Measurements from ENCODE around the gene SLC25A38. TPM values are rescaled to one million over a fixed set of nuclear protein-coding genes. Genes with fewer than 3 reads are reported as not detected.
"Not testable (repeated sequence)": the region's sequence is repeated elsewhere in the genome, so short reads cannot be mapped to it uniquely, and the experiment has no call there.

Gene SLC25A38
- total and polyA plus RNA-seq, 11 donors, result 13.6 to 34.8 (median 20.9) TPM

DNA sequence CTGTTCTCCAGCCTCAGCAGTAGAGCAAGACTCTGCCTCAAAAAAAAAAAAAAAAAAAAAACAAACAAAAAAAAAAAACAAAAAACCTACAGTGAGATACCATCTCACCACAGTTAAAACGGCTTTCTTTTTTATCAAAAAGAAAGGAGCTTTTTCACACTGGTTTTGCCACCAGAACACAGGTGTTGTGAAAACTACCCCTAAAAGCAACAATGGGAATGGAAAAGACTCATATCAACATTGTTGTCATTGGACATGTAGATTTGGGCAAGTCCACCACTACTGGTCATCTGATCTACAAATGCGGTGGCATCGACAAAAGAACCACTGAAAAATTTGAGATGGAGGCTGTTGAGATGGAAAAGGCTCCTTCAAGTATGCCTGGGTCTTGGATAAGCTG lies 24.8 kb upstream of the SLC25A38 start:
- H3K4me3 ChIP-seq, result no peak overlapping the region
- WGBS, 4 donors, result 76 to 87% (median 85%) methylated on average over 3 of the region's 3 CpGs
- peaks cover 0 to 17% (median 0%) of the 10 kb centered on the region in 9 donors for H3K27me3 ChIP-seq
- H3K9me3 ChIP-seq, result no peaks in the 10 kb centered on the region
- no peak overlapping the region for H3K27ac ChIP-seq
- ATAC-seq (no peak), DNase-seq (no peak)
- intact Hi-C loops (cut with DNase I), result no loop called here
- TF ChIP-seq, protein P1, sequence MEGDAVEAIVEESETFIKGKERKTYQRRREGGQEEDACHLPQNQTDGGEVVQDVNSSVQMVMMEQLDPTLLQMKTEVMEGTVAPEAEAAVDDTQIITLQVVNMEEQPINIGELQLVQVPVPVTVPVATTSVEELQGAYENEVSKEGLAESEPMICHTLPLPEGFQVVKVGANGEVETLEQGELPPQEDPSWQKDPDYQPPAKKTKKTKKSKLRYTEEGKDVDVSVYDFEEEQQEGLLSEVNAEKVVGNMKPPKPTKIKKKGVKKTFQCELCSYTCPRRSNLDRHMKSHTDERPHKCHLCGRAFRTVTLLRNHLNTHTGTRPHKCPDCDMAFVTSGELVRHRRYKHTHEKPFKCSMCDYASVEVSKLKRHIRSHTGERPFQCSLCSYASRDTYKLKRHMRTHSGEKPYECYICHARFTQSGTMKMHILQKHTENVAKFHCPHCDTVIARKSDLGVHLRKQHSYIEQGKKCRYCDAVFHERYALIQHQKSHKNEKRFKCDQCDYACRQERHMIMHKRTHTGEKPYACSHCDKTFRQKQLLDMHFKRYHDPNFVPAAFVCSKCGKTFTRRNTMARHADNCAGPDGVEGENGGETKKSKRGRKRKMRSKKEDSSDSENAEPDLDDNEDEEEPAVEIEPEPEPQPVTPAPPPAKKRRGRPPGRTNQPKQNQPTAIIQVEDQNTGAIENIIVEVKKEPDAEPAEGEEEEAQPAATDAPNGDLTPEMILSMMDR (IDR thresholded peaks at IDR 0.05), result no peak
- peaks cover 0 to 13% (median 1%) of the 10 kb centered on the region in 12 donors for H3K4me1 ChIP-seq
- no peaks in the 10 kb centered on the region for H3K36me3 ChIP-seq

DNA sequence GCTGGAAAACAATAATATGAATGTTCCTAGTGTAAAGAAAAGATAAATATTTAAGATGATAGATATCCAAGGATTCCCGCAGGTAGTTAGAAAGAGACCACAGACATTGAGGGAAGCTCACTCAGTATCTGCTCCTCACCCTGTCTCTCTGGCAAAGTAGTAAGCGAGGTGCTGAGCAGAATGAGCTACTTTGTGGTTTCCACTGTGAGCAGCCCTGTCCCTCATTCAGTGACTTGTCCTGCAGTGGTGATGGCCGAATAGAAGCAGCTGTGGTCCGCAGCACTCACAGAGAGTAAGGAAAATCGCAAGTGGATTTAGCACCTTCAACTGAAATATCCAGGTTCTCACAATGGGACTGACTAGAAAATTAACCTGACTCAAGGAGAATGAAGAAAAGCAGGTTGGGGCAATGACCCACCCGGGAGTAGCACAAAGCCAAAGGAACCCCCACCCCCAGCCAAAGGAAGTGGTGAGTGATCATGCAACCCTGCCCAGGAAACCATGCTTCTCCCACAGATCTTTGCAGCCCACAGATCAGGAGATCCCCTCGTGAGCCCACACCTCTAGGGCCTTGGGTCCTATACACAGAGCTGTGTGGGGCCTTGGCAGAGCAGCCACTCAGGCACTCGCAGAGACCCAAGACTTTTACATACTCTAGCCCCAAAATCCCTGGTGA lies 21.8 kb upstream of the SLC25A38 start:
- intact Hi-C loops (cut with DNase I), result no loop called here
- H3K4me1 ChIP-seq, result peaks cover 0 to 13% (median 1%) of the 10 kb centered on the region in 12 donors
- no peak for TF ChIP-seq POLR2A (IDR thresholded peaks at IDR 0.05)
- TF ChIP-seq, protein P1 (IDR thresholded peaks at IDR 0.05), result no peak
- DNase-seq (no peak), ATAC-seq (peak in 2 of 4 donors; percentile 18 to 34)
- no peak overlapping the region for H3K27ac ChIP-seq
- no peaks in the 10 kb centered on the region for H3K9me3 ChIP-seq
- H3K36me3 ChIP-seq, result no peaks in the 10 kb centered on the region
- WGBS, 4 donors, result 72 to 79% (median 75%) methylated on average over 7 to 8 of the region's 8 CpGs
- H3K27me3 ChIP-seq, result no peaks in the 10 kb centered on the region
- H3K4me3 ChIP-seq, result no peak overlapping the region

DNA sequence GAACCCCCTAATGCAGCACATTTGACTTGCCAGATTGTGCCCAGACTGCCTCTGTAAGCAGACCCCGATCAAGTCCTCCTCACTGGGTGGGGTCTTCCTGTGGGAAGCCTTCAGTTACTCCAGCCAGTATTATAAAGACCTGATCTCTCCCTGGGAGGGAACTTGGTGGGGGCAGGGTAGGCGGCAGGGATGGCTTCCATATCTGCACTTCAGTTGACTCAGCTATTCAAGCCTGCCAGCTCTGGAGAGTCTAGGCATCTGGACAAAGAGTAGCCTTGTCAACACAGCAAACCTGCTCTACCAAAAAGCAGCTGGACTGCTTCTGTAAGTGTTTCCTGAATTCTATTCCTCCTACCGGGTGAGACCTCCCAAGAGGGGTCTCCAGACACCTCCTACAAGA lies 21.0 kb upstream of the SLC25A38 start:
- no peak for TF ChIP-seq POLR2A (IDR thresholded peaks at IDR 0.05)
- TF ChIP-seq, protein P1 (IDR thresholded peaks at IDR 0.05), result no peak
- Histone ChIP-seq H3K36me3 (no peaks in the 10 kb centered on the region), H3K27me3 (no peaks in the 10 kb centered on the region), H3K9me3 (no peaks in the 10 kb centered on the region), H3K4me3 (no peak overlapping the region), H3K27ac (no peak overlapping the region), H3K4me1 (peaks cover 0 to 13% (median 1%) of the 10 kb centered on the region in 12 donors)
- peak in 3 of 5 donors; percentile 26 to 57 (median 32) for DNase-seq
- 17 to 25% (median 25%) methylated on average over 3 of the region's 3 CpGs for WGBS, 4 donors
- peak; percentile 86 to 95 (median 92) for ATAC-seq
- intact Hi-C loops (cut with DNase I), result no loop called here

DNA sequence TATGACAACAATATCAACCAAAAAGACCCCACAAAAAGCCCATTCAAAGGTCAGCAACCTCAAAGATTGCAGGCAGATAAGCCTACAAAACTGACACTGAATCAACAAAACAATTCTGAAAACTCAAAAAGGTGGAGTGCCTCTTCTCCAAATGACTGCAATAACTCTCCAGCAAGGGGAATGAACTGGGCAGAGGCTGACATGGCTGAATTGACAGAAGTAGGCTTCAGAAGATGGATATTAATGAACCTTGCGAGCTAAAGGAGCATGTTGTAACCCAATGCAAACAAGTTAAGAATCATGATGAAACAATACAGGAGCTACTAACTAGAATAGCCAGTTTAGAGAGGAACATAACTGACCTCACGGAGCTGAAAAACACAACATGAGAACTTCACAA lies 20.4 kb upstream of the SLC25A38 start:
- H3K27me3 ChIP-seq, result no peaks in the 10 kb centered on the region
- peaks cover 0 to 13% (median 1%) of the 10 kb centered on the region in 12 donors for H3K4me1 ChIP-seq
- ATAC-seq (no peak), DNase-seq (no peak)
- WGBS, 4 donors, result 87 to 93% (median 91%) methylated on average over 2 of the region's 2 CpGs
- H3K36me3 ChIP-seq, result no peaks in the 10 kb centered on the region
- intact Hi-C loops (cut with DNase I), result no loop called here
- no peak overlapping the region for H3K27ac ChIP-seq
- no peaks in the 10 kb centered on the region for H3K9me3 ChIP-seq
- no peak overlapping the region for H3K4me3 ChIP-seq
- no peak for TF ChIP-seq POLR2A (IDR thresholded peaks at IDR 0.05)
- TF ChIP-seq, protein P1 (IDR thresholded peaks at IDR 0.05), result no peak

DNA sequence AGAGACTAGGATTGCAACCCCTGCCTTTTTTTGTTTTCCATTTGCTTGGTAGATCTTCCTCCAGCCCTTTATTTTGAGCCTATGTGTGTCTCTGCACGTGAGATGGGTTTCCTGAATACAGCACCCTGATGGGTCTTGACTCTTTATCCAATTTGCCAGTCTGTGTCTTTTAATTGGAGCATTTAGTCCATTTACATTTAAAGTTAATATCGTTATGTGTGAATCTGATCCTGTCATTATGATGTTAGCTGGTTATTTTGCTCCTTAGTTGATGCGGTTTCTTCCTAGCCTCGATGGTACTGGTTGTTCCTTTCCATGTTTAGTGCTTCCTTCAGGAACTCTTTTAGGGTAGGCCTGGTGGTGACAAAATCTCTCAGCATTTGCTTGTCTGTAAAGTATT lies 12.7 kb upstream of the SLC25A38 start:
- not testable (repeated sequence) for H3K4me1 ChIP-seq, H3K9me3 ChIP-seq, DNase-seq, H3K27ac ChIP-seq, ATAC-seq, H3K36me3 ChIP-seq, H3K27me3 ChIP-seq, H3K4me3 ChIP-seq
- intact Hi-C loops (cut with DNase I), result loop anchor here in 1 of 10 donors (10.0 kb wide), 1 partner anchor 76 kb away; no protein-coding TSS in a partner anchor
- WGBS, 4 donors, result 80 to 86% (median 83%) methylated on average over 4 of the region's 4 CpGs
